Stimulated activated CD8-positive, alpha-beta memory T cell treated with anti-CD3 and anti-CD28 coated beads, Interleukin-12 subunit alpha, Interleukin-12 subunit beta, amount 100 ng/mL, for 24 hours (primary cell): ENCODE measurements around the gene ZBTB16.

Experiments
- DNase-seq: peaks from one replicate; pipeline ENCODE4 v3.0.0-alpha.2; 2020; ENCODE audit errors: extremely low read depth

ZBTB16 gene

GRCh38 chr11:114211444-114212121, 152.1 kb downstream of the ZBTB16 start:
- no peak for DNase-seq

GRCh38 chr11:114213622-114214021, 154.1 kb downstream of the ZBTB16 start:
- no peak for DNase-seq

- no peak for DNase-seq
These were observed 155.9 kb downstream of the ZBTB16 start for GRCh38 chr11:114215428-114215827.

- no peak for DNase-seq
These were observed 156.6 kb downstream of the ZBTB16 start for GRCh38 chr11:114215871-114216795.

- no peak for DNase-seq
These were observed 157.3 kb downstream of the ZBTB16 start for GRCh38 chr11:114216796-114217180.

- no peak for DNase-seq
These were observed 159.0 kb downstream of the ZBTB16 start for GRCh38 chr11:114218508-114218907.

GRCh38 chr11:114219559-114220349, 160.2 kb downstream of the ZBTB16 start:
- no peak for DNase-seq

- DNase-seq, result no peak
These were observed 161.5 kb downstream of the ZBTB16 start for GRCh38 chr11:114221037-114221436.

GRCh38 chr11:114225661-114226060, 166.2 kb downstream of the ZBTB16 start:
- DNase-seq, result no peak

GRCh38 chr11:114226356-114226755, 166.8 kb downstream of the ZBTB16 start:
- no peak for DNase-seq

GRCh38 chr11:114228435-114229411, 169.2 kb downstream of the ZBTB16 start:
- no peak for DNase-seq

GRCh38 chr11:114230031-114230704, 170.7 kb downstream of the ZBTB16 start:
- no peak for DNase-seq

GRCh38 chr11:114232400-114233059, 173.0 kb downstream of the ZBTB16 start:
- no peak for DNase-seq

- no peak for DNase-seq
These were observed 174.2 kb downstream of the ZBTB16 start for GRCh38 chr11:114233755-114234154.

- no peak for DNase-seq
These were observed 177.3 kb downstream of the ZBTB16 start for GRCh38 chr11:114236829-114237228.

GRCh38 chr11:114237321-114238280, 178.1 kb downstream of the ZBTB16 start:
- no peak for DNase-seq

GRCh38 chr11:114239753-114240161, 180.2 kb downstream of the ZBTB16 start:
- no peak for DNase-seq

- DNase-seq, result no peak
These were observed 182.5 kb downstream of the ZBTB16 start for GRCh38 chr11:114242032-114242431.
